ENCODE results near the gene GRB10. TPM values are rescaled to one million over a fixed set of nuclear protein-coding genes. Genes with fewer than 3 reads are reported as not detected.
A peak's percentile ranks its signal among the peaks of the same experiment; 100 is the strongest.

Gene GRB10
- total RNA-seq, 4 donors from 2014 or later = 40.4 to 88.6 (median 61.1) TPM

DNA sequence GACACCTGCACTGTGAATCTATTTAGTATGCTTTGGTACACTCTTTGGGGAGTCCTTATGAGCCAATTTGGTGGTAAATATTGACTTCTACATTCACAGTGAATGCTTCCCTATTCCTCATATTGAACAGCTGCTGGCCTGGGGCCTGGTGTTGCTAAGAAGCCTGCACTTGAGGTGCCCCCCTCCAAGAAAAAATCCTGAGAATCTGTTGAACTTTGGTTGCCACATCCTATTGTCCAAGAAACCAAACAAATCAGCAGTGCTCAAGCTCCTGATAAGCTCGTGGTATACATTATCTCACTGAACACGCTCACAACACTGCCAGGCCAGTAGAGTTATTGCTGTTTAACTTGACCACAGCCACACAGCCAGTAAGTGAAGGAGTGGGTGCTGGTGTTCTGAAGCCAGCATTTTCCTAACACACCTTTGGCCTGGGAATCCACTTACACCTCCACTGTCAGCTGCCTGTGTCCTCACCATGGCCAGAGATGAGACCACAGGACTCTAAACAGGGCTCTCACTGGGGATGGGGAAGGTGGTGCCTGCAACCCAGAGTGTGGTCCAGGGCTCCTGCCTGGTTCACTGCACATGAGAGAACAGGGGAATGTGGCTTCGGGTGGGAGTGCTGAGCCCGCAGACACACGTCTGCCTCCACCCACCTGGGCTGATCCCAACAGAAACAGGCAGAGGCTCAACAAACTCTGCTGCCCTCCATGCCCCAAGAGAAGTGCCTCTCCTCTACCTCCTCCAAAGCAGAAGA lies 224.2 kb downstream of the GRB10 start:
- TF ChIP-seq, protein P1, sequence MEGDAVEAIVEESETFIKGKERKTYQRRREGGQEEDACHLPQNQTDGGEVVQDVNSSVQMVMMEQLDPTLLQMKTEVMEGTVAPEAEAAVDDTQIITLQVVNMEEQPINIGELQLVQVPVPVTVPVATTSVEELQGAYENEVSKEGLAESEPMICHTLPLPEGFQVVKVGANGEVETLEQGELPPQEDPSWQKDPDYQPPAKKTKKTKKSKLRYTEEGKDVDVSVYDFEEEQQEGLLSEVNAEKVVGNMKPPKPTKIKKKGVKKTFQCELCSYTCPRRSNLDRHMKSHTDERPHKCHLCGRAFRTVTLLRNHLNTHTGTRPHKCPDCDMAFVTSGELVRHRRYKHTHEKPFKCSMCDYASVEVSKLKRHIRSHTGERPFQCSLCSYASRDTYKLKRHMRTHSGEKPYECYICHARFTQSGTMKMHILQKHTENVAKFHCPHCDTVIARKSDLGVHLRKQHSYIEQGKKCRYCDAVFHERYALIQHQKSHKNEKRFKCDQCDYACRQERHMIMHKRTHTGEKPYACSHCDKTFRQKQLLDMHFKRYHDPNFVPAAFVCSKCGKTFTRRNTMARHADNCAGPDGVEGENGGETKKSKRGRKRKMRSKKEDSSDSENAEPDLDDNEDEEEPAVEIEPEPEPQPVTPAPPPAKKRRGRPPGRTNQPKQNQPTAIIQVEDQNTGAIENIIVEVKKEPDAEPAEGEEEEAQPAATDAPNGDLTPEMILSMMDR (IDR thresholded peaks at IDR 0.05 in 4 of 5, conservative IDR thresholded peaks at IDR 0.05 in 1 of 5) = no peak
- TF ChIP-seq POLR2A (IDR thresholded peaks at IDR 0.05) = no peak
- no peak overlapping the region for H3K27ac ChIP-seq
- intact Hi-C loops (cut with DNase I; ENCODE audit: low total_unique reads) (no loop called here), in situ Hi-C loops (cut with MboI; ENCODE audit: low sequenced_read_pairs in 4 of 4) (no loop called here)
- no peaks in the 10 kb centered on the region for H3K36me3 ChIP-seq
- no peaks in the 10 kb centered on the region for H3K4me1 ChIP-seq
- no peaks in the 10 kb centered on the region for H3K9me3 ChIP-seq
- no peak overlapping the region for H3K4me3 ChIP-seq
- H3K27me3 ChIP-seq = no peaks in the 10 kb centered on the region
- DNase-seq (no peak), ATAC-seq (no peak)

DNA sequence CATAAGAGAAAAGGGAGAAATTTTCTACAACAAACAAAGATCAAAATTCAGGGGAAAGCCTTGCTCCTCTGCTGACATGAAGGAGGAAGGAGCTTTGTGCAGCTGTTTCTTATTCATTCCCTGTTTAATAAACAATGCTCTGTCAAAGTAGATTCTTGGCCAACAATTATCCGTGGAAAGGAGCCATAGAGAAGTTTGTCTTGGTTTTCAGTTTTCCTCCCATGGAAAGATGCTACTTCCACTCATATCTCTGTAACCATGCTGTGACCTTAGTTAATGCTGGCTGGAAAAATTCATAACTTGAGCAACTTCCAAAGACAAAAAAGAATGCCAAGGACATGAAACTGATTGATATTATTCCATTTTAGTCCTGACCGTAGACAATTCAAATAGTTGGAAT lies 225.6 kb downstream of the GRB10 start:
- peak; percentile 39 to 43 for ATAC-seq
- TF ChIP-seq POLR2A (IDR thresholded peaks at IDR 0.05) = no peak
- TF ChIP-seq, protein P1 (IDR thresholded peaks at IDR 0.05 in 4 of 5, conservative IDR thresholded peaks at IDR 0.05 in 1 of 5) = no peak
- H3K4me1 ChIP-seq = no peaks in the 10 kb centered on the region
- DNase-seq = no peak
- peak overlapping the region in 3 of 4 donors; percentile 31 to 60 (median 40) for H3K27ac ChIP-seq
- no peak overlapping the region for H3K4me3 ChIP-seq
- H3K9me3 ChIP-seq = no peaks in the 10 kb centered on the region
- in situ Hi-C loops (cut with MboI; ENCODE audit: low sequenced_read_pairs in 4 of 4) (no loop called here), intact Hi-C loops (cut with DNase I; ENCODE audit: low total_unique reads) (no loop called here)
- no peaks in the 10 kb centered on the region for H3K27me3 ChIP-seq
- no peaks in the 10 kb centered on the region for H3K36me3 ChIP-seq

- TF ChIP-seq POLR2A (IDR thresholded peaks at IDR 0.05) = no peak
- TF ChIP-seq, protein P1 (IDR thresholded peaks at IDR 0.05 in 4 of 5, conservative IDR thresholded peaks at IDR 0.05 in 1 of 5) = no peak
- peak; percentile 75 to 87 for ATAC-seq
Measured at GRCh38 chr7:50556247-50556991, 226.3 kb downstream of the GRB10 start.

DNA sequence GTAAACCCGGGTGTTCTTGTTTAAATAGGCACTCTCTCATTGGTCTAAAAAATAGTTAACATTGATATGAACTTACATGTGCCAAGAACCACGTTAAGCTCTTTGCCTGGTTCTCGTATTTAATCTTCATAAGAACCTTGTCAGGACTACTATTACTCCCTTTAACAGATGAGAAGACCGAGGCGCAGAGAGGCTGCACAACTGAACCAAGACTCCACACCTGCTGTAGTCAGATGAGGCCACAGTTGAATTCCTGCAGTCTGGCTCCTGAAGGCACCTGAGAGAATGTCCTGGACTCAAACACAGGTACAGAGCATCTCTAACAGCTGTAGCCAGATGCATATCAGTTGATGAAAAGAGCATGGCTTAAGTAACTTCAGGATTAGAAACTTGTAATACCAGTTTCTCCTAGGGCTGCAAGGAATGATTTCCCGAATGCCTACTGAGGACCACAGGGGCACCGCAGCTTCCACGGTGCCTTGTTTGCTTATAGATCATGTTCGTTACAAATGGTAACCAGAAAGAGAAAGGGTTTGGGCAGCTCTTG lies 227.0 kb downstream of the GRB10 start:
- H3K9me3 ChIP-seq = no peaks in the 10 kb centered on the region
- DNase-seq = no peak
- intact Hi-C loops (cut with DNase I; ENCODE audit: low total_unique reads) = no loop called here
- H3K27ac ChIP-seq = peak overlapping the region in 1 of 4 donors; percentile 57
- no peak for ATAC-seq
- in situ Hi-C loops (cut with MboI; ENCODE audit: low sequenced_read_pairs in 4 of 4) = no loop called here
- H3K27me3 ChIP-seq = no peaks in the 10 kb centered on the region
- TF ChIP-seq, protein P1 (IDR thresholded peaks at IDR 0.05 in 4 of 5, conservative IDR thresholded peaks at IDR 0.05 in 1 of 5) = no peak
- no peak for TF ChIP-seq POLR2A (IDR thresholded peaks at IDR 0.05)
- H3K4me1 ChIP-seq = no peaks in the 10 kb centered on the region
- no peaks in the 10 kb centered on the region for H3K36me3 ChIP-seq
- no peak overlapping the region for H3K4me3 ChIP-seq

More at GRCh38 chr7:50556247-50556991, 226.3 kb downstream of the GRB10 start:
- DNase-seq = no peak
- intact Hi-C loops (cut with DNase I; ENCODE audit: low total_unique reads) = no loop called here
- no peak overlapping the region for H3K4me3 ChIP-seq
- H3K36me3 ChIP-seq = no peaks in the 10 kb centered on the region
- no peaks in the 10 kb centered on the region for H3K9me3 ChIP-seq
- in situ Hi-C loops (cut with MboI; ENCODE audit: low sequenced_read_pairs in 4 of 4) = no loop called here
- H3K27ac ChIP-seq = peak overlapping the region in 3 of 4 donors; percentile 31 to 60 (median 40)
- H3K4me1 ChIP-seq = no peaks in the 10 kb centered on the region
- no peaks in the 10 kb centered on the region for H3K27me3 ChIP-seq
